ENCODE data around the gene AGBL1.

The AGBL1 gene

GRCh38 chr15:86756688-86757087, 677.0 kb downstream of the AGBL1 start:
- DNase-seq, result no peak

- DNase-seq, result no peak
Observed at GRCh38 chr15:86759800-86760523, 680.3 kb downstream of the AGBL1 start.

GRCh38 chr15:86762874-86763273, 683.2 kb downstream of the AGBL1 start:
- no peak for DNase-seq

GRCh38 chr15:86764021-86764420, 684.4 kb downstream of the AGBL1 start:
- DNase-seq, result no peak

DNA sequence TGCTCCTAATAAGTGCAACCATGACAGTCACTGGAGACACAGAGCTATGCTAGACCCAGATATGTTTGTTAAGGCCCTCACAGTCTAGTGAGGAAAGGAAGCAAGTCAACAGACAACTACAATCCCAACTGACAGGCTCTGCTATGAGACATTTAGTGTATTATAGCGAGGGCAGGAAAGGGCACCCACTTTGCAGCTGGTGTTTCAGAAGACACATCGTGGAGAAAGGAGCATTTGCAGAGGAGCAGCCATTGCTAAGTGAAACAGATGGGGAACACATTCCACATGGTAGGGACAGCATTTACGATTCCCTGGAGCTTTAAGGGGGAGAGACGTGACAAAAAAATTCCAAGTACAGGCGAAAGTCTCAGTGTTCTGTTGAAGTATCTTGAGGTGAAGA, 685.6 kb downstream of the AGBL1 start:
- DNase-seq, result no peak

DNA sequence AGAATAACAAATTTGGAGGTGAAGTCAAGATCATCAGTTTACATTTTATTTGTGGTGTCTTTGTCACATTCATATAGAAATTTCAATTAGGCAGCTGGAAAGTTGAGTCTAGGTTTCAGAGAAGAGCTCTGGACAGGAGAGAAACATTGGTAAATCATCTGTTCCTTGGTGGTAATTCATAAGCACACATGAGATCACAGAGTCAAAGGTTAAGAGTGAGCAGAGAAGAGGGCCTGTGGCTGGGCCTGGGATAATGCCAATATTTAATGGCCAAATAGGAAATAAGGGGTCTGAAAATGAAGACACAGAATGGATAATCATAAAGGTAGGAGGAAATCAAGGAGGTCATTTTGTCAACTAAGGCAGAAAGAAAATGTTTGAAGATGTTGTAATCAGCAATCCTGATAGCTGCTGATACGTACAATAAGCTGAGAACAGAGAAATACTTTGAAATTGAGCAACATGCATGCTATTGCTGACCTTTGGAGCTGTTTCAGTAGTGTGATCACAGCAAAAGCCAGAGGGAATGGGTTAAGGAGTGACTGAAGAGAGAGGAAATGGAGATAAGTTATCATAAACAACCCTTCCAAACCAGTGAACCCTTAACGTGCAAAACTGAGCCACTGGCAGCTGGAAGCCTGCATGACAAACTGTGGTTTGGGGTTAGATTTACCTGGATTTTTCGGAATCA, 692.8 kb downstream of the AGBL1 start:
- no peak for DNase-seq

GRCh38 chr15:86773736-86774135, 694.1 kb downstream of the AGBL1 start:
- no peak for DNase-seq

DNA sequence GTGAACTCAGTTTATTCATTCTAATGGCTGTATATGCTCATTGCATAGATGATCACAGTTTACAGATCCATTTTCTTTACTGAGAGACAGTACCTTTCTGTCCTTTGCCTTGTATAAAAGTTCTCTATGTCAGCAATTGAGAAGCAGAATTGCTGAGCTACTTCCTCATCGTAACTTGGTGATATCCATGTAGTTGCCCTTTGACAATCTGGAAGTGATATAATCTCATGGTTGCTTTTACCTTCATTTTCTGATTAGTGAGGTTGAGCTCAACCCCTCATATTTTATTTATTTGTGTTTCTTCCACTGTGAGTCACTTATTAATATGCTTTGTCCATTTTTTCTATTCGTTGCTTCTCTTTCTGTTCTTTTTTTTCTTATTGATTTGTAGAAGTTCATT, 696.5 kb downstream of the AGBL1 start:
- DNase-seq, result no peak

- DNase-seq, result no peak
Observed at GRCh38 chr15:86796521-86796920, 716.9 kb downstream of the AGBL1 start.

DNA sequence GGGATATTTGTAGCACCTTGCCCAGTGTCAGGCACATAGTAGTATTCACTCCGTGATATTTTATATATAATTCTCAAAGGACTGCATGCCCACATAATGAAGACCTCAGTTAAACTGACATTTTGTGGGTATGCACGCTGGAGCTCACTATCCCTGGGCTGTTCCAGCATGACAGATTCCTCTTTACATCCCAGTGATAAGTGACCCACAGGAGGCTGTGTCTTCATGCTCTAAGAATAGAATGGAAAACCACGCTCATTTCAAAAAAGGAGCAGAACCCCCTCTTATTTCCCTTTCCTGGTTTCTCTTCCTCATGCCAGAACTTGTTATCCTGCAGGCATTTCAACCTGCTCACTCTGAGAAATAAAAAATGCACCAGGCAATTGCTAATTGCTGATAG, 717.5 kb downstream of the AGBL1 start:
- no peak for DNase-seq

DNA sequence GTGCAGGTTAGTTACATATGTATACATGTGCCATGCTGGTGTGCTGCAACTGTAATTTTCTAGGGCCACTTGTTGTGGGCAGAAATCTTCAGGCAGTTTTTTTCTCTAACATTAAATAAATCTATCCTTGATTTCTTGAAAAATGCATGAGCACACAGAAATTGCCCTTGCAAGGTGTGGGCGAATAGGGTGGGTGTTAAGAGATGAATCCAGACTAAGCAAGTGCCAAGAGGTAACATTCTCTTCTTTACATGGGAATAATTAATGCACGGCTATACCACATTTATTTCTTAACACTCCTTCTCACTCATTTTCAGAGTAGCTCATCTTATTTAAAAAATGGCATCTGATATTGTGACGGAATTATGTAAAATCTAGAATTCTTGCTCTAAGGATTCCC, 719.6 kb downstream of the AGBL1 start:
- no peak for DNase-seq

- DNase-seq, result no peak
Observed at GRCh38 chr15:86802244-86802643, 722.6 kb downstream of the AGBL1 start.

DNA sequence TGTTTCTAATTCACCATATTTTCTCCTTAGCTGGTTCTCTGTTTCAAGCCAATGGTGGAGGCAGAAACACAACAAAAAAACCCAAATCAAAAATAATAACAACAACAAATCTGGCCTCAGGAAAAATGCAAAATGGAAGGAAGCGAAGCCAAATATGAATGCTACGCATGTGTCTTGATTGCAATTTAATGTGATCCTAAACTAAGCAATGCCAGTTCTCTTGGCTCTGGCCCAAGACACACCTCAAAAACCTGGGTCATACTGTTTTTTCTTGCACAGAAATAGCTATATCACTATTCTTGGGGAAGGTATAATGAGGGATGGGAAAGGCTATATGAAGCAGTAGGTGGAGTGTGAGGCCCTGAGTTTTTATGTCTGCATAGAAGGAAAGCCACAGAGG, 724.7 kb downstream of the AGBL1 start:
- DNase-seq, result no peak

DNA sequence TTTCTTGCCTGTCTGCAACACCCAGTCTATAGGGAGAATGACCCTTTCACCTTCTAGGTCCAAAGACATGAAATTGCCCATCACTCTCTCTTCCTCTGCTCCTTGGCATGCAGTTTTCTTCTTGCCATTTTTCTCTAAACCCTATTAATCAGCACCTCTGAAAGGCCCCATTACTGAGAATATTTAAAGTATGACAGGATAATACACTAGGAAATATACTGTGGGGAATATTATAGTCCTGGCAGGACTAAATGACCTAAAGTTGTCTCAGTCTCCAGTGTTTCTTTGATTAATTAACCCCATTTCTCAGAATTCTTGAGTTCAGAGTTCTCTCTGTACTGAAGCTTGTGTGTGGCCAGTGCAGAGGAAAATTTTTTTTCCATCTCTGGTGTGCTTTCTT, 730.7 kb downstream of the AGBL1 start:
- no peak for DNase-seq

GRCh38 chr15:86813892-86814291, 734.2 kb downstream of the AGBL1 start:
- no peak for DNase-seq

GRCh38 chr15:86829245-86829644, 749.6 kb downstream of the AGBL1 start:
- DNase-seq, result no peak

DNA sequence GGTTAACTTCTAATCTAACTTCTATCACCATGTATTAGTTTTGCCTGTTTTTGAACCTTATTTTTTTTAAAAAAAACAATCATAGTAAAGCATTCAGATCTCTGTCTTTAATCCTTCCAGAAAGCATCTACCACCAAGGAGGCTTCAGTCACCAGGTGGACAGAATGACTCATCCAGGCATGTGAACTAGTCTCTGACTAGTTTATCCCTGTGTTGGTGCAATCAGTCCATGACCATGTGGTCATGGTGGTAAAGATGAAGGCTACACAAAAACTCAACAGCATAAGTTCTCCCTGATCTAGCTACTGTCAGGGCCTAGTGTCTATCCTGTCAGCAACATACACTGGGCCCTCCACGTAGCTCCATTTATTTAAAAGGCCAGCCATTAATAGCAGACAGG, 750.6 kb downstream of the AGBL1 start:
- no peak for DNase-seq

DNA sequence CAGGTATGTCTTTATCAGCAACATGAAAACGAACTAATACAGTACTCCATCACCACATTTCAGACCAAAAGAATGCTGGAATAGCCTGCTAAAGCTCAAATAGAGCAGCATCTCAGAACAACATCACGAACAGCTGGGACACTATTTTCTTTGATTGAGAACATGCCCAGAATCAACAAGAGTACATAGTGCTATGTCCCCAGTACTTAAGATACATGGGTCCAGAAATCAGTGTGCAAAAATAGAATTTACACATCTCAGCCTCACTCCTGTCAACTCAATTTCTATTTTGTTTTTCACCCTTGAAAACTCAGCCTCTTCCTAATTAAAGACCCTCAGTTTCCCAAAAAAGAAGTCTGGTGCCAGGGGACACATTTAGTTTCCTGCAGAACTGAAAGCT, 753.9 kb downstream of the AGBL1 start:
- no peak for DNase-seq

DNA sequence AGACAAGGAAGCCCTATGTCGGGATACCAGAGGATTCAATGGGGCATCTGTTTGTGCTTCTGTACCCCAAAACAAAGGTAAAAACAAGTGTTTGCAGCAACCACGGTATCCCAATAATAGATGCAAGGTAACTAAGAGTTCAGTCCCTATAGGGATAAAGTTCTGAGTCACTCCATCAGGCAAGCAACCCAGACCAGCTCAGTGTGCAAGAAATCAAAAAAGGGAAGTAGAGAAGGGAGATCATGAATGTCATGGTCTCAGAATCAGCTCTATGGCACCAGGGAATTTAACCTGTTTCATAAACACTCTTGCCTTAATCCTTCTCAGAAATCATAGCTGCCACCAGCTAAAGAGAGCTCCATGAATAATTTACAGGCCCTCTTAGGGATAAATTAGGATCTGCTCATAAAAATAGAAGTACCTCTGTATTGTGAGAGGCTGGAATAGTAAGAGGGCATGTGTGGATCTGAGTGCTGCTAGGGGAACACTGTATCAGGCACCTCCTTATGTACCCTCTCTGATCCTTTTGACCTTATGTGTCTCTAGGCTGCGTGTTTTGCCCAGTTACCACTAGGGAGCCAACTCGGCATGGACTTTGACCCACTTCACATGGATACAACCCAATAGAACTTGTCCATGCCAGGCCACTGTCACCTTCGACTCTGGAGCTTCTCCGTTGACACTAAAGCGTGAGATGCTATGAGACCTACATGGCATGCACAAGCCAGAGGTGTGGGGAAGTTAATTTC, 754.6 kb downstream of the AGBL1 start:
- DNase-seq, result no peak

GRCh38 chr15:86837294-86838061, 757.8 kb downstream of the AGBL1 start:
- DNase-seq, result no peak

DNA sequence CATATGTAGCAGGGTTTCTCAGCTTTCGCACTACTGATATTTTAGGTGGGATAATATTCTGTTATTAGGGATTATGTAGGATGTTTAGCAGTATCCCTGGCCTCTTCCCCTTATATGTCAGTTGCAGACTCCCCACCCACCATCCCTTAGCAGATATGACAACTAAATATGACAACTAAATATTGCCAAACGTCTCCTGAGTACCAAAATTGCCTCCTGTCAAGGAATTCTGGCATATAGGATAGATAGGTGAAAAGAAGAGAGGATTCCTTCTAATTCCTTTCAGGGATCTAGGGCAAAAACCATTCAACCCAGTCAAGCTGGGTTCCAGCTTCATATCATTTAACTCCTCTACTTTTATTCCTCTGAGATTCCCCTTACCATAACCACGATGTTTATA, 759.8 kb downstream of the AGBL1 start:
- no peak for DNase-seq

DNA sequence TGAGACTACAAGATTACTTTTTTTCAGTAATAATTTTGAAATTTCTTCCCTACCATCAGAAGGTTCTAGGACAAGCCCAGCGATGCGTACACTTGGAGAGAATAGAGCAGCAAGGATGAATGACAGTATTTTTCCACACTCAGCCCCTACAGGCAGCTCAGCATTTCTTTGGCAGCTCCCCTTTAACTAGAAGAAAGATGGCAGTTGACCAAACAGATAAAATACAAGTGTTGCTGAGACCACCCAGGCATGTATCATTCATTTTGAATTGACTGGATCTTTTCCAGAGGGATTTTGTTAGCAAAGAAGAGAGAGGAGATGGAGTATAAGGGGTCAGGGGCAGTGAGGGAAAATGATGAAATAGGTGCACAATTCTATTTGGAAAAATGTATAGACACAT, 761.3 kb downstream of the AGBL1 start:
- DNase-seq, result no peak

DNA sequence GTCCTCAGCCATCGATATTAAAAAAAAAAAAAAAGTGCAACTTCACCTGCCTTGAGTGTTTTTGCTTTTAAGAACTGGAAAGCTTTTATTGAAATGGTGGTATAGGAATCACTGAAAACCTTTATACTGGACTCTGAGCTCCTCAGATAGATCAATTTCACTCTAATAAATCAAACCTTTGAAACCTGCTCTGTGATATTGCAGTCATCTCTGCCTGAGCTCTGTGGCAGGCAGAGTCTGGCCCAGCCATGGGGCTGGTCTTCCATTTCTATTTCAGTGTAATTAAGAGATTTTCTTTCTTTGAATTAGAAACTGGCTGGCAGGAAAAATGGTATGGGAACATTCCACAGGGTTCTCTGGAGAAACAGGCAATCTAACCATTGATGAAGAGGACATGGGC, 762.5 kb downstream of the AGBL1 start:
- DNase-seq, result no peak

All from activated gamma-delta T cell treated with Interleukin-2 at 50 U/mL for 16 hours (primary cell).